HG02870 (cell line): ENCODE measurements around the gene SYCP2.
"Not testable (repeated sequence)": the region's sequence is repeated elsewhere in the genome, so short reads cannot be mapped to it uniquely, and the experiment has no call there.

Experiments
- ATAC-seq: cut with Tn5 transposase; IDR thresholded peaks from one replicate; pipeline ENCODE4 v1.9.1; 2021; ENCODE audit warnings: mild to moderate bottlenecking, moderate library complexity; ENCODE audit not compliant: unreplicated experiment

The SYCP2 gene

GRCh38 chr20:59933296-59933848 lies at the start of gene SYCP2:
Gene SYCP2 (minus strand): TSS chr20:59933637. CDS start chr20:59922413, 11,224 bp downstream.
- no peak for ATAC-seq

GRCh38 chr20:59983076-59983475 lies 49.6 kb upstream of the SYCP2 start:
- ATAC-seq = no peak

- ATAC-seq = no peak
These were observed 43.6 kb upstream of the SYCP2 start for GRCh38 chr20:59977086-59977485.

- no peak for ATAC-seq
These were observed 42.8 kb upstream of the SYCP2 start for GRCh38 chr20:59976156-59976782.

- no peak for ATAC-seq
These were observed 38.8 kb upstream of the SYCP2 start for GRCh38 chr20:59972037-59972801.

- no peak for ATAC-seq
These were observed 38.0 kb upstream of the SYCP2 start for GRCh38 chr20:59971428-59971827.

- ATAC-seq = no peak
These were observed 33.0 kb upstream of the SYCP2 start for GRCh38 chr20:59966428-59966827.

- ATAC-seq = no peak
These were observed 28.7 kb upstream of the SYCP2 start for GRCh38 chr20:59962155-59962554.

- ATAC-seq = no peak
These were observed 28.0 kb upstream of the SYCP2 start for GRCh38 chr20:59961423-59961822.

GRCh38 chr20:59958626-59959025 lies 25.2 kb upstream of the SYCP2 start:
- no peak for ATAC-seq

GRCh38 chr20:59958123-59958522 lies 24.7 kb upstream of the SYCP2 start, which contains the start of gene CDH26:
Gene CDH26 (plus strand): TSS chr20:59958423. CDS start chr20:59958727, 304 bp downstream.
- no peak for ATAC-seq

GRCh38 chr20:59957568-59957967 lies 24.1 kb upstream of the SYCP2 start:
- ATAC-seq = not testable (repeated sequence)

- ATAC-seq = no peak
These were observed 21.8 kb upstream of the SYCP2 start for GRCh38 chr20:59955131-59955796.

GRCh38 chr20:59954718-59955117 lies 21.3 kb upstream of the SYCP2 start:
- no peak for ATAC-seq

- ATAC-seq = no peak
These were observed 16.5 kb upstream of the SYCP2 start for GRCh38 chr20:59949911-59950310.

- ATAC-seq = peak; percentile 75
These were observed 15.6 kb upstream of the SYCP2 start for GRCh38 chr20:59948828-59949720.

GRCh38 chr20:59948212-59948611 lies 14.8 kb upstream of the SYCP2 start:
- ATAC-seq = no peak

GRCh38 chr20:59947376-59947775 lies 13.9 kb upstream of the SYCP2 start:
- ATAC-seq = no peak

- ATAC-seq = no peak
These were observed 12.3 kb upstream of the SYCP2 start for GRCh38 chr20:59945731-59946130.

- no peak for ATAC-seq
These were observed 11.7 kb upstream of the SYCP2 start for GRCh38 chr20:59945175-59945574.
